Activated CD8-positive, alpha-beta T cell treated with anti-CD3 and anti-CD28 coated beads for 36 hours (primary cell): ENCODE results near the gene AGRN. TPM values are rescaled to one million over a fixed set of nuclear protein-coding genes. Genes with fewer than 3 reads are reported as not detected.

ENCODE experiments used
- ATAC-seq: fragments of 200-7000 bp; cut with Tn5 transposase; one replicate; pipeline ENCODE4 v1.10.0; 2021; ENCODE audit warnings: mild to moderate bottlenecking, moderate library complexity
- CTCF ChIA-PET: fragments of 350-600 bp; sonication (Branson Sonifier 250); formaldehyde crosslinking; loops from one replicate; lab custom pipeline; 2021; ENCODE audit warnings: antibody characterized with exemption; lab: Charles Lee
- POLR2A ChIA-PET: fragments of 350-600 bp; sonication (Branson Sonifier 250); formaldehyde crosslinking; loops from one replicate; lab custom pipeline; 2021; ENCODE audit warnings: antibody characterized with exemption; lab: Charles Lee
- DNase-seq: peaks from one replicate; pipeline ENCODE4 v3.0.0-alpha.2; 2020
- H3K27ac Mint-ChIP-seq: one replicate; pipeline ENCODE4 v1.8.0; 2021; ENCODE audit warnings: mild to moderate bottlenecking, mixed read lengths
- H3K27me3 Mint-ChIP-seq: one replicate; pipeline ENCODE4 v1.8.0; 2021; ENCODE audit warnings: mixed read lengths
- H3K36me3 Mint-ChIP-seq: one replicate; pipeline ENCODE4 v1.8.0; 2021; ENCODE audit warnings: low read depth, mixed read lengths
- H3K4me1 Mint-ChIP-seq: one replicate; pipeline ENCODE4 v1.8.0; 2021; ENCODE audit warnings: low read depth, mixed read lengths
- H3K4me3 Mint-ChIP-seq: one replicate; pipeline ENCODE4 v1.8.0; 2021; ENCODE audit warnings: mild to moderate bottlenecking, moderate library complexity, mixed read lengths
- H3K9me3 Mint-ChIP-seq: one replicate; pipeline ENCODE4 v1.8.0; 2021; ENCODE audit warnings: mixed read lengths
- intact Hi-C: fragments of 100-400 bp; cut with micrococcal nuclease; formaldehyde crosslinking; loops from one replicate; pipeline ENCODE4 v1.10.0; 2022
- total RNA-seq, 2 experiments: library from RNA; stranded (reverse); gene quantifications; one replicate each; pipeline ENCODE4 v1.2.3, GENCODE V29; 2021
- TF ChIP-seq, protein P1 (sequence below): fragments of 200-600 bp; IDR thresholded peaks from one replicate; pipeline ENCODE4 v1.8.0; 2022; ENCODE audit warnings: antibody characterized with exemption, mild to moderate bottlenecking

Gene AGRN
- total RNA-seq, 2 experiments from 2014 or later = 64.9 to 68.0 TPM

- Mint-ChIP-seq H3K4me1 (no peaks in the 10 kb centered on the region), H3K9me3 (no peaks in the 10 kb centered on the region), H3K36me3 (peaks cover 1% of the 10 kb centered on the region), H3K27me3 (peaks cover 4% of the 10 kb centered on the region), H3K4me3 (no peak overlapping the region), H3K27ac (no peak overlapping the region)
- POLR2A ChIA-PET = no interaction called here
- CTCF ChIA-PET = no interaction called here
- intact Hi-C loops = no loop called here
- ATAC-seq (no peak), DNase-seq (no peak)
- TF ChIP-seq, protein P1, sequence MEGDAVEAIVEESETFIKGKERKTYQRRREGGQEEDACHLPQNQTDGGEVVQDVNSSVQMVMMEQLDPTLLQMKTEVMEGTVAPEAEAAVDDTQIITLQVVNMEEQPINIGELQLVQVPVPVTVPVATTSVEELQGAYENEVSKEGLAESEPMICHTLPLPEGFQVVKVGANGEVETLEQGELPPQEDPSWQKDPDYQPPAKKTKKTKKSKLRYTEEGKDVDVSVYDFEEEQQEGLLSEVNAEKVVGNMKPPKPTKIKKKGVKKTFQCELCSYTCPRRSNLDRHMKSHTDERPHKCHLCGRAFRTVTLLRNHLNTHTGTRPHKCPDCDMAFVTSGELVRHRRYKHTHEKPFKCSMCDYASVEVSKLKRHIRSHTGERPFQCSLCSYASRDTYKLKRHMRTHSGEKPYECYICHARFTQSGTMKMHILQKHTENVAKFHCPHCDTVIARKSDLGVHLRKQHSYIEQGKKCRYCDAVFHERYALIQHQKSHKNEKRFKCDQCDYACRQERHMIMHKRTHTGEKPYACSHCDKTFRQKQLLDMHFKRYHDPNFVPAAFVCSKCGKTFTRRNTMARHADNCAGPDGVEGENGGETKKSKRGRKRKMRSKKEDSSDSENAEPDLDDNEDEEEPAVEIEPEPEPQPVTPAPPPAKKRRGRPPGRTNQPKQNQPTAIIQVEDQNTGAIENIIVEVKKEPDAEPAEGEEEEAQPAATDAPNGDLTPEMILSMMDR = no peak
These were observed 32.3 kb downstream of the AGRN start for GRCh38 chr1:1052003-1052840.

DNA sequence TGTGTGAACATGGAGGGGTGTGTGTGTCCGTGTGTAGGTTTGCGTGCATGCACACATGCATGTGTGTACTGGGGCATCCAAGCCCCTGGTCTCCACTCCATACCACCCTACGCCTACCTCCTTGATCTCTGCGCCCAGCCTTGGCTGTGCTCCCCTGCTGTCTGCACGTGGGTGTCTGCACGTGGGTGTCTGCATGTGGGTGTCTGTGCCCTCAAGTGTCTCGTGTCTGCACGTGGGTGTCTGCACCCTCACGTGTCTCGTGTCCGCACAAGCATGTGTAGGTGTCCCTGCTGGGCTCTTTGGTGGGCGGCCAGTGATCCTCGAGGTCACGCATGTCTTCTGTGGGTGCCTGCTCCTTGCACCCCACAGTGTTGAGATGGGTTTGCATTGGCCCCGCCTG lies 33.1 kb downstream of the AGRN start:
- TF ChIP-seq, protein P1 = no peak
- Mint-ChIP-seq H3K4me3 (no peak overlapping the region), H3K36me3 (peaks cover 1% of the 10 kb centered on the region), H3K9me3 (no peaks in the 10 kb centered on the region), H3K27me3 (peaks cover 7% of the 10 kb centered on the region), H3K27ac (no peak overlapping the region), H3K4me1 (no peaks in the 10 kb centered on the region)
- intact Hi-C loops = no loop called here
- DNase-seq = no peak
- CTCF ChIA-PET = no interaction called here
- POLR2A ChIA-PET = no interaction called here
- no peak for ATAC-seq

GRCh38 chr1:1053682-1054081 lies 33.8 kb downstream of the AGRN start:
- ChIA-PET POLR2A (no interaction called here), CTCF (no interaction called here)
- TF ChIP-seq, protein P1 = no peak
- H3K9me3 Mint-ChIP-seq = no peaks in the 10 kb centered on the region
- H3K4me1 Mint-ChIP-seq = peaks cover 2% of the 10 kb centered on the region
- ATAC-seq (no peak), DNase-seq (no peak)
- no peak overlapping the region for H3K27ac Mint-ChIP-seq
- H3K36me3 Mint-ChIP-seq = peaks cover 1% of the 10 kb centered on the region
- H3K4me3 Mint-ChIP-seq = no peak overlapping the region
- intact Hi-C loops = no loop called here
- peaks cover 14% of the 10 kb centered on the region for H3K27me3 Mint-ChIP-seq

DNA sequence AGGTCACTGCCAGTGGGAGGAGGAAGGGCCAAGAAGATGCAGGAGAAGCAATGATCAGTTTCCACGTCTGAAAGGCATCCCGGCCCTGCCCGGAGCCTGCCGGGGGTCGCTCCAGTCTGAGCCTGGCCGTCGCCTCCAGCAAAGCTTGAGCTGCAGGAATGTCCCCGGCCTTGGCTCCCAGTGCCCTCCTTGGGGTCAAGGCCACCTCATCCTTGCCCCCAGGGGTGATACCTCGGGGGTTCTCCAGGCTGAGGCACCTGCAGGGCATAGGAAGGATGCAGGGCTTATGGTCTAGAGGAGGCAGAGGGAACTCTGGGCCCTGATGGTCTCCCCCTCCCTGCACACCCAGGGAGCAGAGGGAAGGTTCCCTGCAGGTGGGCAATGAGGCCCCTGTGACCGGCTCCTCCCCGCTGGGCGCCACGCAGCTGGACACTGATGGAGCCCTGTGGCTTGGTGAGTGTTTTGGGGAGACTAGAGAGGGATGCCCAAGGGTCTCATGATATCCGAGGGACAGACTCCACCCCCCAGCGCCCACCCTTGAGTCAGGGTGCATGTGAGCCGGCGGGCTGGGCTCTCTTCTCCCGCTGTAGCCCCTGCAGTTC lies 34.3 kb downstream of the AGRN start:
- ATAC-seq = no peak
- H3K27ac Mint-ChIP-seq = no peak overlapping the region
- no peaks in the 10 kb centered on the region for H3K9me3 Mint-ChIP-seq
- peaks cover 6% of the 10 kb centered on the region for H3K4me1 Mint-ChIP-seq
- peaks cover 1% of the 10 kb centered on the region for H3K36me3 Mint-ChIP-seq
- H3K4me3 Mint-ChIP-seq = no peak overlapping the region
- TF ChIP-seq, protein P1 = no peak
- CTCF ChIA-PET = no interaction called here
- intact Hi-C loops = no loop called here
- DNase-seq = no peak
- H3K27me3 Mint-ChIP-seq = peaks cover 17% of the 10 kb centered on the region
- POLR2A ChIA-PET = no interaction called here

DNA sequence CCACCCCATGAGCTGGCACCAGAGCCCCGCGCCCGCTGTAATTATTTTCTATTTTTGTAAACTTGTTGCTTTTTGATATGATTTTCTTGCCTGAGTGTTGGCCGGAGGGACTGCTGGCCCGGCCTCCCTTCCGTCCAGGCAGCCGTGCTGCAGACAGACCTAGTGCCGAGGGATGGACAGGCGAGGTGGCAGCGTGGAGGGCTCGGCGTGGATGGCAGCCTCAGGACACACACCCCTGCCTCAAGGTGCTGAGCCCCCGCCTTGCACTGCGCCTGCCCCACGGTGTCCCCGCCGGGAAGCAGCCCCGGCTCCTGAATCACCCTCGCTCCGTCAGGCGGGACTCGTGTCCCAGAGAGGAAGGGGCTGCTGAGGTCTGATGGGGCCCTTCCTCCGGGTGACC lies 35.1 kb downstream of the AGRN start:
- intact Hi-C loops = no loop called here
- ATAC-seq (no peak), DNase-seq (no peak)
- H3K27ac Mint-ChIP-seq = no peak overlapping the region
- H3K36me3 Mint-ChIP-seq = peaks cover 2% of the 10 kb centered on the region
- ChIA-PET POLR2A (interaction anchor here (1.1 kb wide), 1 partner anchor 9 kb away, joined by 4 read pairs; no protein-coding TSS in a partner anchor), CTCF (no interaction called here)
- H3K4me3 Mint-ChIP-seq = no peak overlapping the region
- H3K27me3 Mint-ChIP-seq = peaks cover 17% of the 10 kb centered on the region
- TF ChIP-seq, protein P1 = no peak
- no peaks in the 10 kb centered on the region for H3K9me3 Mint-ChIP-seq
- H3K4me1 Mint-ChIP-seq = peaks cover 6% of the 10 kb centered on the region
